ENCODE results near the gene GTF2IRD1. TPM values are rescaled to one million over a fixed set of nuclear protein-coding genes. Genes with fewer than 3 reads are reported as not detected.
A peak's percentile ranks its signal among the peaks of the same experiment; 100 is the strongest.

GTF2IRD1 gene
- total RNA-seq, 1 donor from 2014 or later = 32.6 TPM

DNA sequence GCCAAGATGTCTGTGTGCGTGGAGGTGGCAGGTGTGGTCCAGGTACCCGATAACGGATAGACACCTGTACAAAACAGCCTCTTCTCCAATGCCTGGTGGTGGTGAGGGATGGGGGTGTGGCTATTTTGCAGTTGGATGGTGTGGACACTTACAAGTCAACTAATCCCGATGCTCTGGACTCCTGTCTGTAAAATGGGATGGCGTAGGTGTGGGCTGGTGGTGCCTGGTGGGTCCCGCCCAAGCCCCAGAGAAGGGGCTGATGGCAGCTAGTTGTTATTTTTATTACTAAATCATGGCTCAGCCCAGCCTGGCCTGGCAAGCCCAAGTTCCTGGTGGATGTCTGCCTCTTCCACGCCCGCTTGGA lies 22.3 kb downstream of the GTF2IRD1 start:
- TF ChIP-seq, protein P1, sequence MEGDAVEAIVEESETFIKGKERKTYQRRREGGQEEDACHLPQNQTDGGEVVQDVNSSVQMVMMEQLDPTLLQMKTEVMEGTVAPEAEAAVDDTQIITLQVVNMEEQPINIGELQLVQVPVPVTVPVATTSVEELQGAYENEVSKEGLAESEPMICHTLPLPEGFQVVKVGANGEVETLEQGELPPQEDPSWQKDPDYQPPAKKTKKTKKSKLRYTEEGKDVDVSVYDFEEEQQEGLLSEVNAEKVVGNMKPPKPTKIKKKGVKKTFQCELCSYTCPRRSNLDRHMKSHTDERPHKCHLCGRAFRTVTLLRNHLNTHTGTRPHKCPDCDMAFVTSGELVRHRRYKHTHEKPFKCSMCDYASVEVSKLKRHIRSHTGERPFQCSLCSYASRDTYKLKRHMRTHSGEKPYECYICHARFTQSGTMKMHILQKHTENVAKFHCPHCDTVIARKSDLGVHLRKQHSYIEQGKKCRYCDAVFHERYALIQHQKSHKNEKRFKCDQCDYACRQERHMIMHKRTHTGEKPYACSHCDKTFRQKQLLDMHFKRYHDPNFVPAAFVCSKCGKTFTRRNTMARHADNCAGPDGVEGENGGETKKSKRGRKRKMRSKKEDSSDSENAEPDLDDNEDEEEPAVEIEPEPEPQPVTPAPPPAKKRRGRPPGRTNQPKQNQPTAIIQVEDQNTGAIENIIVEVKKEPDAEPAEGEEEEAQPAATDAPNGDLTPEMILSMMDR (IDR thresholded peaks at IDR 0.05; ENCODE audit: unreplicated experiment) = no peak
- H3K27ac Mint-ChIP-seq (ENCODE audit: unreplicated experiment) = no peak overlapping the region
- no peaks in the 10 kb centered on the region for H3K27me3 Mint-ChIP-seq (ENCODE audit: unreplicated experiment)
- peaks cover 17% of the 10 kb centered on the region for H3K4me1 Mint-ChIP-seq (ENCODE audit: unreplicated experiment)
- H3K9me3 Mint-ChIP-seq (ENCODE audit: unreplicated experiment) = no peaks in the 10 kb centered on the region
- H3K4me3 Mint-ChIP-seq (ENCODE audit: unreplicated experiment) = no peak overlapping the region
- no peak for DNase-seq (ENCODE audit: low spot score)
- H3K36me3 Mint-ChIP-seq (ENCODE audit: low read depth, unreplicated experiment) = no peaks in the 10 kb centered on the region

GRCh38 chr7:74476626-74477025 lies 22.9 kb downstream of the GTF2IRD1 start:
- Mint-ChIP-seq H3K9me3 (ENCODE audit: unreplicated experiment) (no peaks in the 10 kb centered on the region), H3K27me3 (ENCODE audit: unreplicated experiment) (no peaks in the 10 kb centered on the region), H3K27ac (ENCODE audit: unreplicated experiment) (no peak overlapping the region), H3K36me3 (ENCODE audit: low read depth, unreplicated experiment) (no peaks in the 10 kb centered on the region), H3K4me3 (ENCODE audit: unreplicated experiment) (no peak overlapping the region), H3K4me1 (ENCODE audit: unreplicated experiment) (peaks cover 19% of the 10 kb centered on the region)
- no peak for DNase-seq (ENCODE audit: low spot score)
- TF ChIP-seq, protein P1 (IDR thresholded peaks at IDR 0.05; ENCODE audit: unreplicated experiment) = no peak

DNA sequence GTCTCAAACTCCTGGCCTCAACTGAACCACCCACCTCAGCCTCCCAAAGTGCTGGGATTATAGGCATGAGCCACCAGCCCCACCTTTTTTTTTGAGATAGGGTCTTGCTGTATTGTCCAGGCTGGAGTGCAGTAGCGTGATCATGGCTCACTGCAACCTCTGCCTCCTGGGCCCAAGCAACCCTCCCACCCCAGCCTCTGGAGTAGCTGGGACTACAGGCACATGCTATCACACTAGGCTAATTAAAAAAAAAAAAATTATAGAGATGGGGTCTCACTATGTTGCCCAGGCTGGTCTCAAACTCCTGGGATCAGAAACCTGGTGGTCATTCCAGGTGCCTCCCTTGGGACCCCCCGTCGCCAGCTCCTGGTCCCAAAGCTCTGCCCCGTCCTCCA lies 25.0 kb downstream of the GTF2IRD1 start:
- Mint-ChIP-seq H3K4me1 (ENCODE audit: unreplicated experiment) (peaks cover 22% of the 10 kb centered on the region), H3K27ac (ENCODE audit: unreplicated experiment) (no peak overlapping the region), H3K36me3 (ENCODE audit: low read depth, unreplicated experiment) (no peaks in the 10 kb centered on the region), H3K27me3 (ENCODE audit: unreplicated experiment) (no peaks in the 10 kb centered on the region), H3K9me3 (ENCODE audit: unreplicated experiment) (no peaks in the 10 kb centered on the region), H3K4me3 (ENCODE audit: unreplicated experiment) (no peak overlapping the region)
- TF ChIP-seq, protein P1 (IDR thresholded peaks at IDR 0.05; ENCODE audit: unreplicated experiment) = no peak
- no peak for DNase-seq (ENCODE audit: low spot score)

DNA sequence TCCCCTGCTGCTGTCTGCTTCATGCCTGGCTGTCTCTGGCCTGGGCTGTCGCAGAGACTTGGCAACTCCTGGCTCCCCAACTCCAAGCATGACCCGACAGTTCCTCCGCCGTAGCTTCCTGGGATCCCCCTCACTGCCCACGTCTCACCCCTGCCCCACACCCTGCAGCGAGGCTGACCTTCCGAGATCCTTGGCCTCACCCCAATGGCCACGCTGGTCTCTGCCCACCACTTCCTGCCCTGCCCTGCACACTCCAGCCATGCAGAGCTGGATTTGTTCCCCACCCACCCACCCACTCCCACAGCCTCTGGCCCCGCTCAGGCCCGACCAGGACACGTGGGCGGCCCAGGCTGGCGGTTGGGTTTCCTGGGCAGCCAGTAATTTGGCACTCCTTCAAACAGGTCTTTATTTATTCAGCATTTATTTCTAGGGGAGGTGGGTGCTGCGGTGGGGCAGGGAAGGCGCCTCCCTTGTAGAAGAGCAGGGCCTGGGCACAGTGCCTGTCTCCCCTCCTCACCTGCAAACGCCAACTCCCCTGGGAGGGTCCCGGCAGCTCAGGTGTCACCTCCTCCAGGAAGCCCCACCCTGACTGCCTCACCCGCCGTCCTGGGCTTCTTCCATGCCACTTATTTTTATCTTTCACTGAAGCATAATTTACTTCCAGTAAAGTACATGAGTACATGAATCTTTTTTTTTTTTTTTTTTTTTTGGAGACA lies 25.5 kb downstream of the GTF2IRD1 start:
- Mint-ChIP-seq H3K27me3 (ENCODE audit: unreplicated experiment) (no peaks in the 10 kb centered on the region), H3K9me3 (ENCODE audit: unreplicated experiment) (no peaks in the 10 kb centered on the region), H3K4me3 (ENCODE audit: unreplicated experiment) (no peak overlapping the region), H3K36me3 (ENCODE audit: low read depth, unreplicated experiment) (no peaks in the 10 kb centered on the region), H3K27ac (ENCODE audit: unreplicated experiment) (no peak overlapping the region), H3K4me1 (ENCODE audit: unreplicated experiment) (peaks cover 22% of the 10 kb centered on the region)
- no peak for DNase-seq (ENCODE audit: low spot score)
- TF ChIP-seq, protein P1 (IDR thresholded peaks at IDR 0.05; ENCODE audit: unreplicated experiment) = no peak

GRCh38 chr7:74479961-74480829 lies 26.5 kb downstream of the GTF2IRD1 start:
- Mint-ChIP-seq H3K36me3 (ENCODE audit: low read depth, unreplicated experiment) (no peaks in the 10 kb centered on the region), H3K27ac (ENCODE audit: unreplicated experiment) (no peak overlapping the region), H3K4me1 (ENCODE audit: unreplicated experiment) (peaks cover 22% of the 10 kb centered on the region), H3K9me3 (ENCODE audit: unreplicated experiment) (no peaks in the 10 kb centered on the region), H3K27me3 (ENCODE audit: unreplicated experiment) (no peaks in the 10 kb centered on the region), H3K4me3 (ENCODE audit: unreplicated experiment) (no peak overlapping the region)
- peak; percentile 44 for DNase-seq (ENCODE audit: low spot score)
- TF ChIP-seq, protein P1 (IDR thresholded peaks at IDR 0.05; ENCODE audit: unreplicated experiment) = no peak

All from endothelial cell (in vitro differentiated cells).